Mucosa of rectum (tissue), 2 donors: ENCODE measurements around the gene OGFR.

Experiments
- H3K27ac ChIP-seq, 2 donors: one replicate each; pipeline ENCODE4 v1.7.0; 2013; ENCODE audit warnings: inconsistent platforms in 2 of 2, low read depth in 2 of 2, low read length in 2 of 2
- H3K27me3 ChIP-seq, 2 donors: one replicate each; pipeline ENCODE4 v1.7.0; 2013; ENCODE audit warnings: low read length in 2 of 2; ENCODE audit not compliant: control insufficient read depth in 2 of 2, insufficient read depth in 2 of 2
- H3K36me3 ChIP-seq, 2 donors: one replicate each; pipeline ENCODE4 v1.7.0; 2013; ENCODE audit warnings: low read length in 2 of 2; ENCODE audit not compliant: control insufficient read depth in 2 of 2, insufficient read depth in 2 of 2
- H3K4me1 ChIP-seq, 2 donors: one replicate each; pipeline ENCODE4 v1.7.0; 2013; ENCODE audit warnings: low read length in 2 of 2, mild to moderate bottlenecking in 1 of 2; ENCODE audit not compliant: control insufficient read depth in 2 of 2, insufficient read depth in 2 of 2
- H3K4me3 ChIP-seq, 2 donors: one replicate each; pipeline ENCODE4 v1.7.0; 2013; ENCODE audit warnings: low read length in 2 of 2
- H3K9ac ChIP-seq, 2 donors: one replicate each; pipeline ENCODE4 v1.7.0; 2013; ENCODE audit warnings: low read length in 2 of 2, low read depth in 1 of 2, mild to moderate bottlenecking in 1 of 2
- H3K9me3 ChIP-seq, 2 donors: one replicate each; pipeline ENCODE4 v1.7.0; 2013; ENCODE audit warnings: low read length in 2 of 2; ENCODE audit not compliant: control insufficient read depth in 2 of 2
- donor health status: healthy.
- donor health status: Normal muscosa, but diverticular disease.

The OGFR gene

GRCh38 chr20:62808211-62808865, 3.7 kb downstream of the OGFR start:
- Histone ChIP-seq H3K36me3 (peaks cover 34 to 38% of the 10 kb centered on the region in 2 donors), H3K9me3 (no peaks in the 10 kb centered on the region), H3K27me3 (no peaks in the 10 kb centered on the region), H3K4me3 (no peak overlapping the region), H3K9ac (no peak overlapping the region), H3K4me1 (peaks cover 16 to 17% of the 10 kb centered on the region in 2 donors), H3K27ac (no peak overlapping the region)

GRCh38 chr20:62809530-62810428, 5.1 kb downstream of the OGFR start:
- Histone ChIP-seq H3K9ac (no peak overlapping the region), H3K27me3 (peaks cover under 1 to 3% of the 10 kb centered on the region in 2 donors), H3K27ac (no peak overlapping the region), H3K36me3 (peaks cover 34 to 38% of the 10 kb centered on the region in 2 donors), H3K9me3 (no peaks in the 10 kb centered on the region), H3K4me1 (peaks cover 16 to 17% of the 10 kb centered on the region in 2 donors), H3K4me3 (no peak overlapping the region)

- Histone ChIP-seq H3K9me3 (no peaks in the 10 kb centered on the region), H3K4me1 (peaks cover 7 to 8% of the 10 kb centered on the region in 2 donors), H3K27ac (no peak overlapping the region), H3K27me3 (peaks cover 10 to 19% of the 10 kb centered on the region in 2 donors), H3K4me3 (no peak overlapping the region), H3K9ac (no peak overlapping the region), H3K36me3 (peaks cover 34 to 38% of the 10 kb centered on the region in 2 donors)
These were observed 6.7 kb downstream of the OGFR start for GRCh38 chr20:62811320-62811719.

- peaks cover 3 to 4% of the 10 kb centered on the region in 2 donors for H3K4me1 ChIP-seq
- H3K36me3 ChIP-seq: peaks cover 34 to 38% of the 10 kb centered on the region in 2 donors
- no peaks in the 10 kb centered on the region for H3K9me3 ChIP-seq
- no peak overlapping the region for H3K4me3 ChIP-seq
- H3K9ac ChIP-seq: no peak overlapping the region
- no peak overlapping the region for H3K27ac ChIP-seq
- H3K27me3 ChIP-seq: peaks cover 10 to 21% of the 10 kb centered on the region in 2 donors
These were observed 7.1 kb downstream of the OGFR start for GRCh38 chr20:62811720-62812119.

- H3K36me3 ChIP-seq: peaks cover 34 to 37% of the 10 kb centered on the region in 2 donors
- no peak overlapping the region for H3K4me3 ChIP-seq
- H3K4me1 ChIP-seq: peaks cover 0 to 3% of the 10 kb centered on the region in 2 donors
- H3K9ac ChIP-seq: no peak overlapping the region
- H3K9me3 ChIP-seq: no peaks in the 10 kb centered on the region
- H3K27ac ChIP-seq: no peak overlapping the region
- peaks cover 10 to 22% of the 10 kb centered on the region in 2 donors for H3K27me3 ChIP-seq
These were observed 7.7 kb downstream of the OGFR start for GRCh38 chr20:62812181-62812906.

- peaks cover 12 to 26% of the 10 kb centered on the region in 2 donors for H3K27me3 ChIP-seq
- H3K36me3 ChIP-seq: peaks cover 29 to 32% of the 10 kb centered on the region in 2 donors
- peaks cover 0 to 1% of the 10 kb centered on the region in 2 donors for H3K4me1 ChIP-seq
- no peak overlapping the region for H3K9ac ChIP-seq
- H3K27ac ChIP-seq: no peak overlapping the region
- no peak overlapping the region for H3K4me3 ChIP-seq
- no peaks in the 10 kb centered on the region for H3K9me3 ChIP-seq
These were observed 8.2 kb downstream of the OGFR start for GRCh38 chr20:62812907-62813200.

GRCh38 chr20:62813588-62813987, 9.0 kb downstream of the OGFR start:
- H3K4me1 ChIP-seq: peaks cover 0 to under 1% of the 10 kb centered on the region in 2 donors
- peaks cover 19 to 30% of the 10 kb centered on the region in 2 donors for H3K27me3 ChIP-seq
- H3K36me3 ChIP-seq: peaks cover 25 to 26% of the 10 kb centered on the region in 2 donors
- H3K4me3 ChIP-seq: no peak overlapping the region
- no peak overlapping the region for H3K27ac ChIP-seq
- H3K9me3 ChIP-seq: no peaks in the 10 kb centered on the region
- no peak overlapping the region for H3K9ac ChIP-seq

- no peak overlapping the region for H3K9ac ChIP-seq
- peaks cover 2 to 4% of the 10 kb centered on the region in 2 donors for H3K4me1 ChIP-seq
- no peaks in the 10 kb centered on the region for H3K9me3 ChIP-seq
- peaks cover 22 to 23% of the 10 kb centered on the region in 2 donors for H3K36me3 ChIP-seq
- no peak overlapping the region for H3K27ac ChIP-seq
- peaks cover 21 to 34% of the 10 kb centered on the region in 2 donors for H3K27me3 ChIP-seq
- H3K4me3 ChIP-seq: no peak overlapping the region
These were observed 9.5 kb downstream of the OGFR start for GRCh38 chr20:62814060-62814708.

- H3K27ac ChIP-seq: no peak overlapping the region
These were observed 10.1 kb downstream of the OGFR start for GRCh38 chr20:62814709-62815065.

More at GRCh38 chr20:62814709-62815065, 10.1 kb downstream of the OGFR start:
- no peak overlapping the region for H3K9ac ChIP-seq
- peaks cover 17 to 18% of the 10 kb centered on the region in 2 donors for H3K36me3 ChIP-seq
- H3K9me3 ChIP-seq: no peaks in the 10 kb centered on the region
- H3K4me1 ChIP-seq: peaks cover 2 to 4% of the 10 kb centered on the region in 2 donors
- H3K4me3 ChIP-seq: no peak overlapping the region
- H3K27me3 ChIP-seq: peaks cover 21 to 38% of the 10 kb centered on the region in 2 donors
